GM23338 (cell line): ENCODE results near the gene ACTG2. TPM values are rescaled to one million over a fixed set of nuclear protein-coding genes. Genes with fewer than 3 reads are reported as not detected.
A peak's percentile ranks its signal among the peaks of the same experiment; 100 is the strongest.

Source experiments
- ATAC-seq: fragments of 200-7000 bp; cut with Tn5 transposase; 3 replicates; pipeline ENCODE4 v1.9.1; 2020
- DNase-seq: peaks from one replicate; pipeline ENCODE4 v3.0.0-alpha.2; 2015; ENCODE audit warnings: low spot score
- H2AFZ ChIP-seq: fragments of 200-600 bp; sonication (generic); 2 replicates; pipeline ENCODE4 v1.8.0; 2016; ENCODE audit warnings: antibody characterized with exemption, mild to moderate bottlenecking, moderate library complexity
- H3F3A ChIP-seq: fragments of 200-600 bp; sonication (generic); replicated peaks from 2 replicates; pipeline ENCODE4 v1.8.0; 2017; ENCODE audit warnings: antibody characterized with exemption, mixed run types, low read depth
- H3K27ac ChIP-seq: fragments of 200-600 bp; sonication (generic); 2 replicates; pipeline ENCODE4 v1.6.1; 2016; ENCODE audit warnings: low read depth
- H3K27me3 ChIP-seq: fragments of 200-600 bp; sonication (generic); 2 replicates; pipeline ENCODE4 v1.8.0; 2016; ENCODE audit warnings: mild to moderate bottlenecking, mixed run types, moderate library complexity; ENCODE audit not compliant: insufficient read depth
- H3K36me3 ChIP-seq: fragments of 200-600 bp; sonication (generic); 2 replicates; pipeline ENCODE4 v1.8.0; 2016; ENCODE audit warnings: mild to moderate bottlenecking; ENCODE audit not compliant: insufficient read depth
- H3K4me1 ChIP-seq: fragments of 200-600 bp; sonication (generic); 2 replicates; pipeline ENCODE4 v1.8.0; 2016; ENCODE audit warnings: mild to moderate bottlenecking, moderate library complexity; ENCODE audit not compliant: insufficient read depth
- H3K4me2 ChIP-seq: fragments of 200-600 bp; sonication (generic); 2 replicates; pipeline ENCODE4 v1.7.1; 2017; ENCODE audit warnings: mixed run types
- H3K4me3 ChIP-seq: fragments of 200-600 bp; sonication (generic); 2 replicates; pipeline ENCODE4 v1.6.1; 2016; ENCODE audit warnings: mixed run types
- H3K79me2 ChIP-seq: fragments of 200-600 bp; sonication (generic); replicated peaks from 2 replicates; pipeline ENCODE4 v1.8.0; 2017; ENCODE audit warnings: mild to moderate bottlenecking; ENCODE audit not compliant: insufficient read depth
- H3K9me2 ChIP-seq: fragments of 200-600 bp; sonication (generic); 2 replicates; pipeline ENCODE4 v1.8.0; 2017; ENCODE audit not compliant: insufficient read depth
- H4K20me1 ChIP-seq: fragments of 200-600 bp; sonication (generic); replicated peaks from 2 replicates; pipeline ENCODE4 v1.8.0; 2017; ENCODE audit warnings: mild to moderate bottlenecking; ENCODE audit not compliant: insufficient read depth
- H3K27ac Mint-ChIP-seq: 2 replicates; pipeline ENCODE4 v1.8.0; 2020; ENCODE audit warnings: inconsistent platforms, mild to moderate bottlenecking, moderate library complexity, mixed read lengths
- H3K27me3 Mint-ChIP-seq: 3 replicates; pipeline ENCODE4 v1.8.0; 2022; ENCODE audit warnings: low read depth, mild to moderate bottlenecking, moderate library complexity, mixed read lengths, inconsistent platforms; ENCODE audit not compliant: insufficient read depth, poor library complexity
- H3K36me3 Mint-ChIP-seq: 3 replicates; pipeline ENCODE4 v1.8.0; 2021; ENCODE audit warnings: low read depth, mild to moderate bottlenecking, inconsistent platforms, moderate library complexity, mixed read lengths
- H3K4me1 Mint-ChIP-seq: 3 replicates; pipeline ENCODE4 v1.8.0; 2020; ENCODE audit warnings: mild to moderate bottlenecking, inconsistent platforms, mixed read lengths
- H3K4me3 Mint-ChIP-seq: 3 replicates; pipeline ENCODE4 v1.8.0; 2021; ENCODE audit warnings: moderate library complexity, mild to moderate bottlenecking, inconsistent platforms, mixed read lengths
- H3K9me3 Mint-ChIP-seq: 3 replicates; pipeline ENCODE4 v1.8.0; 2020; ENCODE audit warnings: moderate library complexity, mild to moderate bottlenecking, inconsistent platforms, mixed read lengths
- CREB1 ChIP-seq: fragments of 250-450 bp; sonication (Bioruptor Pico); IDR thresholded peaks from 2 replicates; pipeline ENCODE4 v1.5.0; 2020; ENCODE audit warnings: low read depth, mild to moderate bottlenecking, moderate library complexity
- EZH2phosphoT487 ChIP-seq: fragments of 200-600 bp; sonication (generic); IDR thresholded peaks from one replicate; pipeline ENCODE4 v1.8.1; 2018; ENCODE audit warnings: antibody characterized with exemption; ENCODE audit not compliant: unreplicated experiment
- JUNB ChIP-seq: IDR thresholded peaks from one replicate; pipeline ENCODE4 v1.6.1; 2016; ENCODE audit warnings: antibody characterized with exemption; ENCODE audit not compliant: unreplicated experiment
- NANOG ChIP-seq: IDR thresholded peaks from 2 replicates; pipeline ENCODE4 v1.6.1; 2016; ENCODE audit warnings: antibody characterized with exemption, borderline replicate concordance
- POLR2AphosphoS5 ChIP-seq: IDR thresholded peaks from 2 replicates; pipeline ENCODE4 v1.6.1; 2016; ENCODE audit warnings: antibody characterized with exemption, low read depth
- STAT1 ChIP-seq: IDR thresholded peaks from one replicate; pipeline ENCODE4 v1.6.1; 2016; ENCODE audit warnings: antibody characterized with exemption; ENCODE audit not compliant: unreplicated experiment
- ZNF114 ChIP-seq: fragments of 250-450 bp; sonication (Bioruptor Pico); IDR thresholded peaks from 2 replicates; pipeline ENCODE4 v1.5.0; 2020; ENCODE audit warnings: mild to moderate bottlenecking, moderate library complexity
- ZNF331 ChIP-seq: fragments of 250-450 bp; sonication (Bioruptor Pico); IDR thresholded peaks from 2 replicates; pipeline ENCODE4 v1.5.0; 2020; ENCODE audit warnings: low read depth, mild to moderate bottlenecking, moderate library complexity
- polyA plus RNA-seq: library from polyadenylated mRNA; unstranded; fragments of >200 nt; fragmentation: Nextera tagmentation; extraction: Ambion mirVana; gene quantifications from 2 replicates; pipeline ENCODE4 v1.2.1, GENCODE V29; 2016
- total RNA-seq: library from RNA; depleted of rRNA; stranded (reverse); fragments of >200 nt; shearing (Covaris generic); gene quantifications from 2 replicates; pipeline ENCODE4 v1.2.3, GENCODE V29; 2014
- TF ChIP-seq, protein P1 (sequence below): IDR thresholded peaks from 2 replicates; pipeline ENCODE4 v1.6.1; 2016; ENCODE audit warnings: antibody characterized with exemption
- TF ChIP-seq, protein P2 (sequence below), 2 experiments: fragments of 200-600 bp in 1 of 2; sonication (generic) in 1 of 2; conservative IDR thresholded peaks; 2 replicates each; pipeline versions ENCODE4 v1.5.1 to v1.6.1; 2016 to 2017; ENCODE audit warnings: antibody characterized with exemption in 2 of 2, low read depth in 2 of 2, mild to moderate bottlenecking in 2 of 2, moderate library complexity in 1 of 2
- TF ChIP-seq, protein P3 (sequence below): IDR thresholded peaks from one replicate; pipeline ENCODE4 v1.6.1; 2018; ENCODE audit warnings: antibody characterized with exemption; ENCODE audit not compliant: unreplicated experiment

The ACTG2 gene
- total and polyA plus RNA-seq, 2 experiments from 2014 or later, result 8.0 to 8.5 TPM

DNA sequence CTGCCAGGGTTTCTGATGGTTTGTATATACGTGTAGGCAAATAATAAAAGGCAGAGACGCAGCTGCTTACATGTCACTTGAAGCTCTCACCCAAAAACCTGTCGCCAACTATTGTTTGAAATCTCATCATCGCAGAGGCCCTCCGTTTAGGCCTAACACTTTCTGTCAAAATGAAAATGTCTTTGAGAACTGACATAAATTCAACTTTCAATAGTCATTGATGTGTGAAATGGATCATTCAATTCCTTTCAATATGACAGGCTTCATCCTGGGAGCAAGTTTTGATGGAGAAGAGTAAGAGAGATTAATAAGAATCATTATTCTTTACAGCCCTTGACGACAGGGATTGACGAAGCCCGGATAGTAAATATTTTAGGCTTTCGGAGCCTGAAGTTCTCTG is 2.7 kb downstream of the ACTG2 start (continued):
- TF ChIP-seq STAT1 (no peak), ZNF114 (CRISPR knock-in tag) (no peak), NANOG (no peak), JUNB (no peak), CREB1 (CRISPR knock-in tag) (no peak)
- TF ChIP-seq, protein P1, sequence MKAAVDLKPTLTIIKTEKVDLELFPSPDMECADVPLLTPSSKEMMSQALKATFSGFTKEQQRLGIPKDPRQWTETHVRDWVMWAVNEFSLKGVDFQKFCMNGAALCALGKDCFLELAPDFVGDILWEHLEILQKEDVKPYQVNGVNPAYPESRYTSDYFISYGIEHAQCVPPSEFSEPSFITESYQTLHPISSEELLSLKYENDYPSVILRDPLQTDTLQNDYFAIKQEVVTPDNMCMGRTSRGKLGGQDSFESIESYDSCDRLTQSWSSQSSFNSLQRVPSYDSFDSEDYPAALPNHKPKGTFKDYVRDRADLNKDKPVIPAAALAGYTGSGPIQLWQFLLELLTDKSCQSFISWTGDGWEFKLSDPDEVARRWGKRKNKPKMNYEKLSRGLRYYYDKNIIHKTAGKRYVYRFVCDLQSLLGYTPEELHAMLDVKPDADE, result no peak
- TF ChIP-seq, protein P2, sequence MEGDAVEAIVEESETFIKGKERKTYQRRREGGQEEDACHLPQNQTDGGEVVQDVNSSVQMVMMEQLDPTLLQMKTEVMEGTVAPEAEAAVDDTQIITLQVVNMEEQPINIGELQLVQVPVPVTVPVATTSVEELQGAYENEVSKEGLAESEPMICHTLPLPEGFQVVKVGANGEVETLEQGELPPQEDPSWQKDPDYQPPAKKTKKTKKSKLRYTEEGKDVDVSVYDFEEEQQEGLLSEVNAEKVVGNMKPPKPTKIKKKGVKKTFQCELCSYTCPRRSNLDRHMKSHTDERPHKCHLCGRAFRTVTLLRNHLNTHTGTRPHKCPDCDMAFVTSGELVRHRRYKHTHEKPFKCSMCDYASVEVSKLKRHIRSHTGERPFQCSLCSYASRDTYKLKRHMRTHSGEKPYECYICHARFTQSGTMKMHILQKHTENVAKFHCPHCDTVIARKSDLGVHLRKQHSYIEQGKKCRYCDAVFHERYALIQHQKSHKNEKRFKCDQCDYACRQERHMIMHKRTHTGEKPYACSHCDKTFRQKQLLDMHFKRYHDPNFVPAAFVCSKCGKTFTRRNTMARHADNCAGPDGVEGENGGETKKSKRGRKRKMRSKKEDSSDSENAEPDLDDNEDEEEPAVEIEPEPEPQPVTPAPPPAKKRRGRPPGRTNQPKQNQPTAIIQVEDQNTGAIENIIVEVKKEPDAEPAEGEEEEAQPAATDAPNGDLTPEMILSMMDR (conservative IDR thresholded peaks at IDR 0.05; ENCODE audit: low read depth in 2 of 2), result no peak

DNA sequence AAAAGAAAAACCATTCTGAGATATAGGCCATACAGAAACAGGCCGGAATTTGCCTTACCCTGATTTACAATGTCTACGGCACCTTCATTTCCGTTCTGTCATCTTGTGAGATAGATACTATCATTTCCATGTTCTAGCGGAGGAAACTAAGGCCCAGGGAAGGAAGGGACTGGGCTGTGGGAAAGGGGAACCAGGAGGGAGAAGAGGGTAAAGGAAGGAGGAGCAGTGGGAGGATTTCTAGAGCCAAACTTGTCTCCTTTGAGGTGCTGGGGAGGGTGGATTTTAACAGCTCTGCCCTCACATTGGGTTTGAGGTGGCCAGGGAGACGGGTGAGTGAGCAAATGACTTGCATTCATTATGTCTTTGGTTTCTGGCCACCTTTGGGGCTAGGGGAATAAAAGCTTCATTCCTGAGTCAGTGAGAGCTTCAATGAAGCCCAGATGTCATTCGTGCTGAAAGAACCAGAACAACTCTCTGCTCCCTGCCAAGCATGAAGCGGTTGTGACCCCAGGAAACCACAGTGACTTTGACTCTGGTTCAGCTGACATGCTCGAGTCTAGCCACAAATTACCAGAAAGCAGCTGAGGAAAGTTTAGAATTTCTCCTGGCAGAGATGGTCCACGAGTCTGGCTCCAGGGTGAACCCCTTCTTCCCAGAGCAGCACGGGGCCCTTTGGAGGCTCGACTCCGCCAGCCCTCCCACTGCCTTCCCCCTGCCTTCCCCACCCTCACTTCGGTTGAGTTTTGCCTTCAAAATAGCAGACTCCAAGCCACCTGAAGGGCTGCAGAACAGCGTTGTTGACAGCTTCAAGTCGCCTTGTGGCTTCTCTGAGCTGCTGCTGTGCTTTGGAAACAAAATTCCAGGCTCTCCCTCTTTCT is 3.8 kb downstream of the ACTG2 start:
- peak; percentile 13 for DNase-seq
- Mint-ChIP-seq H3K9me3 (no peaks in the 10 kb centered on the region), H3K36me3 (no peaks in the 10 kb centered on the region), H3K27ac (no peak overlapping the region), H3K4me1 (peaks cover 15% of the 10 kb centered on the region), H3K4me3 (no peak overlapping the region), H3K27me3 (peaks cover 7% of the 10 kb centered on the region)
- Histone ChIP-seq H3K27me3 (no peaks in the 10 kb centered on the region), H4K20me1 (no peaks in the 10 kb centered on the region), H3K4me2 (no peak overlapping the region), H3K79me2 (no peaks in the 10 kb centered on the region), H3K36me3 (no peaks in the 10 kb centered on the region), H3K4me3 (no peak overlapping the region), H3K9me2 (no peaks in the 10 kb centered on the region), H3K27ac (no peak overlapping the region), H2AFZ (peak overlapping the region; percentile 87), H3F3A (no peaks in the 10 kb centered on the region), H3K4me1 (no peaks in the 10 kb centered on the region)
- ATAC-seq, result no peak; the same call in 1 of the 3 replicates
- TF ChIP-seq ZNF114 (CRISPR knock-in tag) (no peak), STAT1 (no peak), EZH2phosphoT487 (no peak), ZNF331 (CRISPR knock-in tag) (no peak), POLR2AphosphoS5 (no peak)
- TF ChIP-seq, protein P3, sequence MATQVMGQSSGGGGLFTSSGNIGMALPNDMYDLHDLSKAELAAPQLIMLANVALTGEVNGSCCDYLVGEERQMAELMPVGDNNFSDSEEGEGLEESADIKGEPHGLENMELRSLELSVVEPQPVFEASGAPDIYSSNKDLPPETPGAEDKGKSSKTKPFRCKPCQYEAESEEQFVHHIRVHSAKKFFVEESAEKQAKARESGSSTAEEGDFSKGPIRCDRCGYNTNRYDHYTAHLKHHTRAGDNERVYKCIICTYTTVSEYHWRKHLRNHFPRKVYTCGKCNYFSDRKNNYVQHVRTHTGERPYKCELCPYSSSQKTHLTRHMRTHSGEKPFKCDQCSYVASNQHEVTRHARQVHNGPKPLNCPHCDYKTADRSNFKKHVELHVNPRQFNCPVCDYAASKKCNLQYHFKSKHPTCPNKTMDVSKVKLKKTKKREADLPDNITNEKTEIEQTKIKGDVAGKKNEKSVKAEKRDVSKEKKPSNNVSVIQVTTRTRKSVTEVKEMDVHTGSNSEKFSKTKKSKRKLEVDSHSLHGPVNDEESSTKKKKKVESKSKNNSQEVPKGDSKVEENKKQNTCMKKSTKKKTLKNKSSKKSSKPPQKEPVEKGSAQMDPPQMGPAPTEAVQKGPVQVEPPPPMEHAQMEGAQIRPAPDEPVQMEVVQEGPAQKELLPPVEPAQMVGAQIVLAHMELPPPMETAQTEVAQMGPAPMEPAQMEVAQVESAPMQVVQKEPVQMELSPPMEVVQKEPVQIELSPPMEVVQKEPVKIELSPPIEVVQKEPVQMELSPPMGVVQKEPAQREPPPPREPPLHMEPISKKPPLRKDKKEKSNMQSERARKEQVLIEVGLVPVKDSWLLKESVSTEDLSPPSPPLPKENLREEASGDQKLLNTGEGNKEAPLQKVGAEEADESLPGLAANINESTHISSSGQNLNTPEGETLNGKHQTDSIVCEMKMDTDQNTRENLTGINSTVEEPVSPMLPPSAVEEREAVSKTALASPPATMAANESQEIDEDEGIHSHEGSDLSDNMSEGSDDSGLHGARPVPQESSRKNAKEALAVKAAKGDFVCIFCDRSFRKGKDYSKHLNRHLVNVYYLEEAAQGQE, result no peak
- TF ChIP-seq, protein P2 (conservative IDR thresholded peaks at IDR 0.05; ENCODE audit: low read depth in 2 of 2), result no peak
